PC-3 (cell line): ENCODE data around the gene KIF6. TPM values are rescaled to one million over a fixed set of nuclear protein-coding genes. Genes with fewer than 3 reads are reported as not detected.

Source experiments
- ATAC-seq: fragments of 200-7000 bp; cut with Tn5 transposase; 2 replicates; pipeline ENCODE4 v1.9.1; 2020; ENCODE audit warnings: mild to moderate bottlenecking, moderate library complexity
- BruUV-seq: library from RNA; stranded (reverse); fragments of 400-500 nt; replicated peaks from 2 replicates; lab custom pipeline; 2021; lab: Mats Ljungman, UMichigan
- CTCF ChIA-PET: fragments of 300-600 bp; sonication (Branson Sonifier 250); formaldehyde crosslinking; loops from one replicate; lab custom pipeline; 2022; ENCODE audit warnings: antibody characterized with exemption; lab: Charles Lee
- POLR2A ChIA-PET: fragments of 300-600 bp; sonication (Branson Sonifier 250); formaldehyde crosslinking; loops from one replicate; lab custom pipeline; 2022; ENCODE audit warnings: antibody characterized with exemption; ENCODE audit not compliant: unreplicated experiment; lab: Charles Lee
- DNase-seq: peaks from one replicate; pipeline ENCODE4 v3.0.0-alpha.2; 2015
- H2AFZ ChIP-seq: fragments of 300-600 bp; sonication (generic); 2 replicates; pipeline ENCODE4 v1.6.0; 2016; ENCODE audit warnings: antibody characterized with exemption, low read length
- H3F3A ChIP-seq: fragments of 300-600 bp; sonication (generic); one replicate; pipeline ENCODE4 v1.6.0; 2017; ENCODE audit warnings: antibody characterized with exemption, low read length, control low read depth, mild to moderate bottlenecking; ENCODE audit not compliant: unreplicated experiment
- H3K27ac ChIP-seq: fragments of 300-600 bp; sonication (generic); 2 replicates; pipeline ENCODE4 v1.5.1; 2016; ENCODE audit warnings: mild to moderate bottlenecking, low read length
- H3K27me3 ChIP-seq: fragments of 300-600 bp; sonication (generic); 2 replicates; pipeline ENCODE4 v1.6.1; 2016; ENCODE audit warnings: low read length, mixed read lengths
- H3K36me3 ChIP-seq: fragments of 300-600 bp; sonication (generic); 2 replicates; pipeline ENCODE4 v1.6.1; 2016; ENCODE audit warnings: low read depth, mixed run types, low read length, mixed read lengths
- H3K4me1 ChIP-seq: fragments of 300-600 bp; sonication (generic); 2 replicates; pipeline ENCODE4 v1.5.1; 2016; ENCODE audit warnings: low read length; ENCODE audit not compliant: insufficient read depth
- H3K4me2 ChIP-seq: fragments of 300-600 bp; sonication (generic); 2 replicates; pipeline ENCODE4 v1.6.0; 2016; ENCODE audit warnings: low read length
- H3K4me3 ChIP-seq: fragments of 300-600 bp; sonication (generic); 2 replicates; pipeline ENCODE4 v1.5.1; 2016; ENCODE audit warnings: mild to moderate bottlenecking, low read length, mixed read lengths
- H3K79me2 ChIP-seq: fragments of 300-600 bp; sonication (generic); 2 replicates; pipeline ENCODE4 v1.6.1; 2017; ENCODE audit warnings: low read length, mixed read lengths
- H3K9ac ChIP-seq: fragments of 300-600 bp; sonication (generic); 2 replicates; pipeline ENCODE4 v1.6.0; 2016; ENCODE audit warnings: mild to moderate bottlenecking, low read length
- H3K9me2 ChIP-seq: fragments of 300-600 bp; sonication (generic); replicated peaks from 2 replicates; pipeline ENCODE4 v1.6.1; 2016; ENCODE audit warnings: mixed run types, low read length, mixed read lengths
- H3K9me3 ChIP-seq: fragments of 300-600 bp; sonication (generic); 2 replicates; pipeline ENCODE4 v1.6.1; 2016; ENCODE audit warnings: low read length, mixed read lengths
- H4K20me1 ChIP-seq: fragments of 300-600 bp; sonication (generic); 2 replicates; pipeline ENCODE4 v1.6.1; 2016; ENCODE audit warnings: low read length, mixed read lengths
- EZH2 ChIP-seq: fragments of 300-600 bp; sonication (generic); IDR thresholded peaks from one replicate; pipeline ENCODE4 v1.6.1; 2017; ENCODE audit warnings: antibody characterized with exemption, mild to moderate bottlenecking, low read length; ENCODE audit not compliant: unreplicated experiment
- EZH2phosphoT487 ChIP-seq: fragments of 300-600 bp; sonication (generic); IDR thresholded peaks from 2 replicates; pipeline ENCODE4 v1.6.1; 2018; ENCODE audit warnings: mild to moderate bottlenecking, antibody characterized with exemption, low read length, borderline replicate concordance
- intact Hi-C: fragments of 100-400 bp; cut with micrococcal nuclease; formaldehyde crosslinking; loops from 2 replicates; pipeline ENCODE4 v1.9.0; 2023
- total RNA-seq: library from RNA; depleted of rRNA; stranded (reverse); fragments of >200 nt; gene quantifications from 2 replicates; pipeline ENCODE4 v1.2.3, GENCODE V29; 2014
- TF ChIP-seq, protein P1 (sequence below): fragments of 300-600 bp; sonication (generic); conservative IDR thresholded peaks from 2 replicates; pipeline ENCODE4 v1.5.1; 2017; ENCODE audit warnings: antibody characterized with exemption, low read depth, mild to moderate bottlenecking, low read length

Gene KIF6
- total RNA-seq, 1 experiment from 2014 or later = 0.07 TPM

DNA sequence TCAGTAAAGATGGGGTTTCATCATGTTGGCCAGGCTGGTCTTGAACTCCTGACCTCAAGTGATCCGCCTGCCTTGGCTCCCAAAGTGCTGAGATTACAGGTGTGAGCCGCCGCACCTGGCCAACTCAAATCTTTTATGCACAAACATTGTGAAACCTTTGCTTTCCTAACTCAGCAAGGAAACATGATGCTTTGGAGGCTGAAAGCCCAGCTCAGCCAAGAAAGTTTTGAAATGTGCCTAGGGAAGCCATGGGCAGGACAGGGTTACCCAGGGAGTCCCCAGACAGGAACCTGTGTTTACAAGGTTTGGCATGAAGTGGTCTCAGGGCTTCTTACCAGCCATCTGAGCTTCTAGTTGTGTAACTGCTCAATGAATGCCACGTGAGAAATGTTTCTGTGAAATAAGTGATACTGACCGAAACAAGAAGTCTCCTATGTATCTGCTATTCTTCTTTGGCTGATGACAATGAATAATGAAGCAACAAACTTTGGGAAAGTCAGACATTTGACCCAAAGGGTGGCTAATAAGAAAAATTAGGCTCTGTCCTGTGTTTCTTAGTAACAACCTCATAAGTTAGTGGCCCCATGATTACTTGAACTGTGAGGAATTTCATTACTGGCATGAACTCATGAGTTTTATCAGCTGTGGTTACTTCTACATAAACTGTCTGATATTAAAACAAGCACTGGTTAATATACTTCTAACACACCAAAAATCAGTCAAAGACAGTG is 163.5 kb downstream of the KIF6 start:
- Histone ChIP-seq H3K9me2 (no peaks in the 10 kb centered on the region), H3K79me2 (no peaks in the 10 kb centered on the region), H3K27me3 (peaks cover 11% of the 10 kb centered on the region), H3F3A (no peaks in the 10 kb centered on the region), H3K27ac (no peak overlapping the region), H3K36me3 (no peaks in the 10 kb centered on the region), H3K4me2 (no peak overlapping the region), H3K9ac (no peak overlapping the region), H3K9me3 (no peaks in the 10 kb centered on the region), H2AFZ (no peak overlapping the region), H3K4me1 (no peaks in the 10 kb centered on the region), H3K4me3 (no peak overlapping the region), H4K20me1 (no peaks in the 10 kb centered on the region)
- no peak for ATAC-seq
- ChIA-PET POLR2A (no interaction called here), CTCF (no interaction called here)
- intact Hi-C loops = no loop called here
- TF ChIP-seq, protein P1, sequence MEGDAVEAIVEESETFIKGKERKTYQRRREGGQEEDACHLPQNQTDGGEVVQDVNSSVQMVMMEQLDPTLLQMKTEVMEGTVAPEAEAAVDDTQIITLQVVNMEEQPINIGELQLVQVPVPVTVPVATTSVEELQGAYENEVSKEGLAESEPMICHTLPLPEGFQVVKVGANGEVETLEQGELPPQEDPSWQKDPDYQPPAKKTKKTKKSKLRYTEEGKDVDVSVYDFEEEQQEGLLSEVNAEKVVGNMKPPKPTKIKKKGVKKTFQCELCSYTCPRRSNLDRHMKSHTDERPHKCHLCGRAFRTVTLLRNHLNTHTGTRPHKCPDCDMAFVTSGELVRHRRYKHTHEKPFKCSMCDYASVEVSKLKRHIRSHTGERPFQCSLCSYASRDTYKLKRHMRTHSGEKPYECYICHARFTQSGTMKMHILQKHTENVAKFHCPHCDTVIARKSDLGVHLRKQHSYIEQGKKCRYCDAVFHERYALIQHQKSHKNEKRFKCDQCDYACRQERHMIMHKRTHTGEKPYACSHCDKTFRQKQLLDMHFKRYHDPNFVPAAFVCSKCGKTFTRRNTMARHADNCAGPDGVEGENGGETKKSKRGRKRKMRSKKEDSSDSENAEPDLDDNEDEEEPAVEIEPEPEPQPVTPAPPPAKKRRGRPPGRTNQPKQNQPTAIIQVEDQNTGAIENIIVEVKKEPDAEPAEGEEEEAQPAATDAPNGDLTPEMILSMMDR = no peak
- TF ChIP-seq EZH2 (no peak), EZH2phosphoT487 (no peak)
- no TSS peak for BruUV-seq
- no peak for DNase-seq

- ChIA-PET POLR2A (no interaction called here), CTCF (no interaction called here)
- no TSS peak for BruUV-seq
- H3K4me2 ChIP-seq = no peak overlapping the region
- no peaks in the 10 kb centered on the region for H3K79me2 ChIP-seq
- TF ChIP-seq EZH2phosphoT487 = no peak
- TF ChIP-seq, protein P1 = no peak
- no peak for TF ChIP-seq EZH2
- no peaks in the 10 kb centered on the region for H4K20me1 ChIP-seq
- H3K27ac ChIP-seq = no peak overlapping the region
- DNase-seq (no peak), ATAC-seq (no peak)
- no peaks in the 10 kb centered on the region for H3K4me1 ChIP-seq
- no peaks in the 10 kb centered on the region for H3K9me2 ChIP-seq
- H3K9me3 ChIP-seq = no peaks in the 10 kb centered on the region
- peaks cover 11% of the 10 kb centered on the region for H3K27me3 ChIP-seq
- H3F3A ChIP-seq = no peaks in the 10 kb centered on the region
- H2AFZ ChIP-seq = no peak overlapping the region
- H3K36me3 ChIP-seq = no peaks in the 10 kb centered on the region
- H3K9ac ChIP-seq = no peak overlapping the region
- intact Hi-C loops = no loop called here
- H3K4me3 ChIP-seq = no peak overlapping the region
Measured at GRCh38 chr6:39560915-39561314, 164.3 kb downstream of the KIF6 start.

GRCh38 chr6:39558591-39559190 is 166.5 kb downstream of the KIF6 start:
- no peaks in the 10 kb centered on the region for H3K4me1 ChIP-seq
- H3K4me3 ChIP-seq = no peak overlapping the region
- H3K9ac ChIP-seq = no peak overlapping the region
- H3K36me3 ChIP-seq = no peaks in the 10 kb centered on the region
- ATAC-seq (no peak), DNase-seq (no peak)
- H2AFZ ChIP-seq = no peak overlapping the region
- POLR2A ChIA-PET = no interaction called here
- CTCF ChIA-PET = no interaction called here
- H3K9me2 ChIP-seq = no peaks in the 10 kb centered on the region
- TF ChIP-seq, protein P1 = no peak
- no peak for TF ChIP-seq EZH2
- no peak for TF ChIP-seq EZH2phosphoT487
- no peaks in the 10 kb centered on the region for H3K9me3 ChIP-seq
- peaks cover 7% of the 10 kb centered on the region; the same call in 1 of the 2 replicates for H3K27me3 ChIP-seq
- no peak overlapping the region for H3K4me2 ChIP-seq
- no TSS peak for BruUV-seq
- no peaks in the 10 kb centered on the region for H4K20me1 ChIP-seq
- intact Hi-C loops = no loop called here
- H3K79me2 ChIP-seq = no peaks in the 10 kb centered on the region
- no peak overlapping the region for H3K27ac ChIP-seq
- H3F3A ChIP-seq = no peaks in the 10 kb centered on the region
